Measurements from ENCODE around the gene TMEM175.

DNA sequence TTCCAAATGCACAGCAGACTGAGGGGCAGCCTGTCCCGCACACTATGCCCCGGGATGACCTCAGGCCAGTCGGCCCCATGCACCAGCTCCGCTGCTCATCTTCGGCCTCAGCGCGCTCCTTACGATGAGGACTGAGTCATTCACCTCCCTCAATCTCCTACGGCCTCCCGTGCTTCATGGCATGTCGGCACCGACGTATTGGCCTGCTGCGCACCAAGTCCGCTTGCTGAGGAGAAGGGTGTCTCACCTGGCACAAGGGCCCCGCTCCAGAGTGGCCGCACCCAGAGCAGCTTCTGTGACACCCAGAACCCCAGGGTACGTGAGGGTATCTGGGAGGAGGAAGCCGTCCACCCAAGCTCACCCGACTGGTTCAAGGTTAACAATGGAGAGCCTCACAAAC, 35.6 kb upstream of the TMEM175 start:
- TF ChIP-seq, protein P1, sequence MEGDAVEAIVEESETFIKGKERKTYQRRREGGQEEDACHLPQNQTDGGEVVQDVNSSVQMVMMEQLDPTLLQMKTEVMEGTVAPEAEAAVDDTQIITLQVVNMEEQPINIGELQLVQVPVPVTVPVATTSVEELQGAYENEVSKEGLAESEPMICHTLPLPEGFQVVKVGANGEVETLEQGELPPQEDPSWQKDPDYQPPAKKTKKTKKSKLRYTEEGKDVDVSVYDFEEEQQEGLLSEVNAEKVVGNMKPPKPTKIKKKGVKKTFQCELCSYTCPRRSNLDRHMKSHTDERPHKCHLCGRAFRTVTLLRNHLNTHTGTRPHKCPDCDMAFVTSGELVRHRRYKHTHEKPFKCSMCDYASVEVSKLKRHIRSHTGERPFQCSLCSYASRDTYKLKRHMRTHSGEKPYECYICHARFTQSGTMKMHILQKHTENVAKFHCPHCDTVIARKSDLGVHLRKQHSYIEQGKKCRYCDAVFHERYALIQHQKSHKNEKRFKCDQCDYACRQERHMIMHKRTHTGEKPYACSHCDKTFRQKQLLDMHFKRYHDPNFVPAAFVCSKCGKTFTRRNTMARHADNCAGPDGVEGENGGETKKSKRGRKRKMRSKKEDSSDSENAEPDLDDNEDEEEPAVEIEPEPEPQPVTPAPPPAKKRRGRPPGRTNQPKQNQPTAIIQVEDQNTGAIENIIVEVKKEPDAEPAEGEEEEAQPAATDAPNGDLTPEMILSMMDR (conservative IDR thresholded peaks at IDR 0.05): no peak
- no peak for TF ChIP-seq EZH2 (IDR thresholded peaks at IDR 0.05; ENCODE audit: low read depth)
